Panc1 (cell line): ENCODE data around the gene SLC13A1.

Experiments used
- CTCF ChIP-seq: fragments of 450-650 bp; IDR thresholded peaks from 2 replicates; pipeline ENCODE4 v1.5.1; 2017; ENCODE audit warnings: mild to moderate bottlenecking
- REST ChIP-seq, 2 experiments: IDR thresholded peaks; 2 replicates each; pipeline ENCODE4 v1.6.1; 2011 to 2012; ENCODE audit warnings: low read depth in 2 of 2, control low read depth in 1 of 2, low read length in 1 of 2, mild to moderate bottlenecking in 1 of 2, moderate library complexity in 1 of 2; ENCODE audit not compliant: insufficient read depth in 1 of 2
- TCF7L2 ChIP-seq: IDR thresholded peaks from 2 replicates; pipeline ENCODE4 v1.6.1; 2011; ENCODE audit warnings: mild to moderate bottlenecking, low read depth, low read length, inconsistent platforms

GRCh38 chr7:123126691-123127090 lies 73.1 kb downstream of the SLC13A1 start:
- TF ChIP-seq CTCF = no peak
- no peak for TF ChIP-seq TCF7L2
- no peak for TF ChIP-seq REST (IDR thresholded peaks at IDR 0.05; ENCODE audit: insufficient read depth in 1 of 2, low read depth in 2 of 2, low read length in 1 of 2)
